Measurements from ENCODE around the gene ATP5MC3.

DNA sequence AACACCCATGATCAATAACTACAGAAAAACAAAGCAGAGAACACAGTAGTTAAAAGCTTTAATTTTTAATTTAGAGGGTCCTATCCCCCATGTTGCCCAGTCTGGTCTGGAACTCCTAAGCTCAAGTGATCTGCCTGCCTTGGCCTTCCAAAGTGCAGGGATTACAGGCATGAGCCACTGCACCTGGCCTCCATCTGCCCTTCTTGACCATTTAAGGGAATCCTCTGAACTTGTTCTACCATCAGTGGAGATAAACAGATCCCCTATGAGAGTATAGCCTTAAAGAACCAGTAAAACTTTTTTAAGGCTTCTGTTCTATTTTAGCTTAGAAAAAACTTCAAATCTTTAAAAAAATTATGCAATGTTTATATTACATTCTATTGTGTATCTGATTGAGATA, 13.5 kb upstream of the ATP5MC3 start:
- no peak for TF ChIP-seq POLR2A (IDR thresholded peaks at IDR 0.05)
- TF ChIP-seq, protein P1, sequence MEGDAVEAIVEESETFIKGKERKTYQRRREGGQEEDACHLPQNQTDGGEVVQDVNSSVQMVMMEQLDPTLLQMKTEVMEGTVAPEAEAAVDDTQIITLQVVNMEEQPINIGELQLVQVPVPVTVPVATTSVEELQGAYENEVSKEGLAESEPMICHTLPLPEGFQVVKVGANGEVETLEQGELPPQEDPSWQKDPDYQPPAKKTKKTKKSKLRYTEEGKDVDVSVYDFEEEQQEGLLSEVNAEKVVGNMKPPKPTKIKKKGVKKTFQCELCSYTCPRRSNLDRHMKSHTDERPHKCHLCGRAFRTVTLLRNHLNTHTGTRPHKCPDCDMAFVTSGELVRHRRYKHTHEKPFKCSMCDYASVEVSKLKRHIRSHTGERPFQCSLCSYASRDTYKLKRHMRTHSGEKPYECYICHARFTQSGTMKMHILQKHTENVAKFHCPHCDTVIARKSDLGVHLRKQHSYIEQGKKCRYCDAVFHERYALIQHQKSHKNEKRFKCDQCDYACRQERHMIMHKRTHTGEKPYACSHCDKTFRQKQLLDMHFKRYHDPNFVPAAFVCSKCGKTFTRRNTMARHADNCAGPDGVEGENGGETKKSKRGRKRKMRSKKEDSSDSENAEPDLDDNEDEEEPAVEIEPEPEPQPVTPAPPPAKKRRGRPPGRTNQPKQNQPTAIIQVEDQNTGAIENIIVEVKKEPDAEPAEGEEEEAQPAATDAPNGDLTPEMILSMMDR (IDR thresholded peaks at IDR 0.05), result no peak

All from thyroid gland (tissue), 4 donors.